ENCODE measurements around the gene PRKN.

- TF ChIP-seq EZH2phosphoT487 (IDR thresholded peaks at IDR 0.05; ENCODE audit: insufficient read depth, low read depth) (no peak), EZH2 (IDR thresholded peaks at IDR 0.05; ENCODE audit: insufficient read depth, poor library complexity, severe bottlenecking) (no peak)
These were observed 363.1 kb downstream of the PRKN start for GRCh38 chr6:162364488-162364887.
